Measurements from ENCODE around the gene VPS29.

GRCh38 chr12:110532644-110533043 lies 30.7 kb upstream of the VPS29 start:
- TF ChIP-seq HMGXB4 (CRISPR knock-in tag; IDR thresholded peaks at IDR 0.05), result no peak
- TF ChIP-seq RNF2 (IDR thresholded peaks at IDR 0.05), result no peak
- TF ChIP-seq EHMT2 (IDR thresholded peaks at IDR 0.05), result no peak
- no peak for TF ChIP-seq GATAD2B (IDR thresholded peaks at IDR 0.05; ENCODE audit: borderline replicate concordance)
- TF ChIP-seq USF2 (CRISPR knock-in tag; IDR thresholded peaks at IDR 0.05), result no peak
- TF ChIP-seq FIP1L1 (IDR thresholded peaks at IDR 0.05; ENCODE audit: low read depth, low read length, poor library complexity, severe bottlenecking), result no peak
- no peak for TF ChIP-seq ZNF583 (CRISPR knock-in tag; IDR thresholded peaks at IDR 0.05)
- no peak for TF ChIP-seq BRCA1 (IDR thresholded peaks at IDR 0.05)
- no peak for TF ChIP-seq BRCA1 (CRISPR knock-in tag; IDR thresholded peaks at IDR 0.05)
- TF ChIP-seq REST (IDR thresholded peaks at IDR 0.05; ENCODE audit: borderline replicate concordance), result no peak
- TF ChIP-seq REST (CRISPR knock-in tag; IDR thresholded peaks at IDR 0.05; ENCODE audit: low read depth), result no peak
- TF ChIP-seq EZH2 (IDR thresholded peaks at IDR 0.05; ENCODE audit: borderline replicate concordance, low read depth, low read length), result no peak

Data from K562 (cell line).